HepG2 (cell line): ENCODE measurements around the gene MGMT. TPM values are rescaled to one million over a fixed set of nuclear protein-coding genes. Genes with fewer than 3 reads are reported as not detected.

ENCODE experiments used
- FOXJ3 ChIP-seq: sonication (generic); formaldehyde crosslinking; IDR thresholded peaks from 2 replicates; pipeline ENCODE4 v1.4.0; 2020; ENCODE audit warnings: missing genetic modification reagents, mild to moderate bottlenecking, borderline replicate concordance
- FOXP4 ChIP-seq: sonication (generic); formaldehyde crosslinking; IDR thresholded peaks from 2 replicates; pipeline ENCODE4 v1.4.0; 2020; ENCODE audit warnings: missing genetic modification reagents
- HNRNPK ChIP-seq: fragments of 200-400 bp; formaldehyde crosslinking; IDR thresholded peaks from 2 replicates; pipeline ENCODE4 v1.6.1; 2018; ENCODE audit warnings: low read length, low read depth, moderate library complexity, mild to moderate bottlenecking; ENCODE audit not compliant: poor library complexity, severe bottlenecking
- KLF12 ChIP-seq: sonication (generic); formaldehyde crosslinking; IDR thresholded peaks from 2 replicates; pipeline ENCODE4 v1.4.0; 2020; ENCODE audit warnings: missing genetic modification reagents, borderline replicate concordance
- MAFF ChIP-seq: IDR thresholded peaks from 2 replicates; pipeline ENCODE4 v1.6.1; 2011; ENCODE audit warnings: low read depth, low read length, improper control_type of control experiment
- MIER2 ChIP-seq: IDR thresholded peaks from 2 replicates; pipeline ENCODE4 v1.6.1; 2016; ENCODE audit warnings: missing biosample characterization, missing genetic modification reagents
- MYC ChIP-seq: sonication (generic); formaldehyde crosslinking; IDR thresholded peaks from 2 replicates; pipeline ENCODE4 v1.9.0; 2021; ENCODE audit warnings: missing genetic modification reagents, borderline replicate concordance
- MYNN ChIP-seq: sonication (generic); formaldehyde crosslinking; IDR thresholded peaks from 2 replicates; pipeline ENCODE4 v1.4.0; 2020; ENCODE audit warnings: mild to moderate bottlenecking, low read depth, missing genetic modification reagents
- RARG ChIP-seq: sonication (generic); formaldehyde crosslinking; IDR thresholded peaks from 2 replicates; pipeline ENCODE4 v1.4.0; 2020; ENCODE audit warnings: low read depth, mild to moderate bottlenecking, missing genetic modification reagents
- TCF12 ChIP-seq, 2 experiments: fragments of 450-650 bp in 1 of 2; sonication (generic) in 1 of 2; formaldehyde crosslinking in 1 of 2; IDR thresholded peaks; 2 replicates each; pipeline versions ENCODE4 v1.6.1 to v1.8.0; 2017 to 2022; ENCODE audit warnings: antibody characterized with exemption in 1 of 2, mild to moderate bottlenecking in 1 of 2, missing genetic modification reagents in 1 of 2, moderate library complexity in 1 of 2
- ZBTB8A ChIP-seq: sonication (generic); formaldehyde crosslinking; IDR thresholded peaks from 2 replicates; pipeline ENCODE4 v1.4.0; 2020; ENCODE audit warnings: mild to moderate bottlenecking, low read depth, missing genetic modification reagents, borderline replicate concordance
- ZC3H4 ChIP-seq: sonication (generic); formaldehyde crosslinking; IDR thresholded peaks from 2 replicates; pipeline ENCODE4 v1.4.0; 2020; ENCODE audit warnings: missing genetic modification reagents, borderline replicate concordance
- ZFP90 ChIP-seq: sonication (generic); formaldehyde crosslinking; IDR thresholded peaks from 2 replicates; pipeline ENCODE4 v1.8.0; 2022; ENCODE audit warnings: missing genetic modification reagents, mild to moderate bottlenecking, inconsistent platforms, borderline replicate concordance
- ZNF3 ChIP-seq: IDR thresholded peaks from 2 replicates; pipeline ENCODE4 v1.7.0; 2017; ENCODE audit warnings: inconsistent platforms
- ZNF30 ChIP-seq: sonication (generic); formaldehyde crosslinking; IDR thresholded peaks from 2 replicates; pipeline ENCODE4 v1.5.0; 2020; ENCODE audit warnings: mild to moderate bottlenecking, missing genetic modification reagents
- ZNF629 ChIP-seq: sonication (generic); formaldehyde crosslinking; conservative IDR thresholded peaks from 2 replicates; pipeline ENCODE4 v1.5.0; 2020; ENCODE audit warnings: missing genetic modification reagents
- ZNF850 ChIP-seq: sonication (generic); formaldehyde crosslinking; conservative IDR thresholded peaks from 2 replicates; pipeline ENCODE4 v1.9.0; 2021; ENCODE audit warnings: mild to moderate bottlenecking, missing genetic modification reagents
- polyA plus RNA-seq, 8 experiments: library from polyadenylated mRNA; depleted of rRNA in 3 of 8; stranded (reverse) in 7 of 8; unstranded in 1 of 8; fragments of >200 nt; fragmentation: Illumina TruSeq in 4 of 8; extraction: Trizol in 4 of 8; gene quantifications; 2 replicates each; pipeline versions ENCODE4 v1.2.1 to v1.2.3, GENCODE V29; 2011 to 2016; ENCODE audit warnings: low read depth in 4 of 8, missing spikeins in 1 of 8, mixed read lengths in 1 of 8; ENCODE audit not compliant: insufficient read depth in 1 of 8
- total RNA-seq, 5 experiments: library from RNA; depleted of rRNA; stranded (reverse); fragments of >200 nt; fragmentation: Illumina TruSeq; extraction: Trizol; gene quantifications; 2 replicates each; pipeline ENCODE4 v1.2.3, GENCODE V29; 2016; ENCODE audit warnings: low read depth in 1 of 5
- TF ChIP-seq, protein P1 (sequence below): sonication (generic); formaldehyde crosslinking; conservative IDR thresholded peaks from 2 replicates; pipeline ENCODE4 v1.4.0; 2020; ENCODE audit warnings: missing genetic modification reagents
- TF ChIP-seq, protein P2 (sequence below): sonication (generic); formaldehyde crosslinking; IDR thresholded peaks from 2 replicates; pipeline ENCODE4 v1.5.1; 2020; ENCODE audit warnings: mild to moderate bottlenecking, missing genetic modification reagents, moderate library complexity
- TF ChIP-seq, protein P3 (sequence below): sonication (generic); formaldehyde crosslinking; IDR thresholded peaks from 2 replicates; pipeline ENCODE4 v1.8.0; 2022; ENCODE audit warnings: mild to moderate bottlenecking, missing genetic modification reagents, borderline replicate concordance

The MGMT gene
- total and polyA plus RNA-seq, 2 of the 13 experiments (the other 11 are each of a cell fraction or from before 2014, with no cell fraction given) = 12.0 to 19.5 TPM

DNA sequence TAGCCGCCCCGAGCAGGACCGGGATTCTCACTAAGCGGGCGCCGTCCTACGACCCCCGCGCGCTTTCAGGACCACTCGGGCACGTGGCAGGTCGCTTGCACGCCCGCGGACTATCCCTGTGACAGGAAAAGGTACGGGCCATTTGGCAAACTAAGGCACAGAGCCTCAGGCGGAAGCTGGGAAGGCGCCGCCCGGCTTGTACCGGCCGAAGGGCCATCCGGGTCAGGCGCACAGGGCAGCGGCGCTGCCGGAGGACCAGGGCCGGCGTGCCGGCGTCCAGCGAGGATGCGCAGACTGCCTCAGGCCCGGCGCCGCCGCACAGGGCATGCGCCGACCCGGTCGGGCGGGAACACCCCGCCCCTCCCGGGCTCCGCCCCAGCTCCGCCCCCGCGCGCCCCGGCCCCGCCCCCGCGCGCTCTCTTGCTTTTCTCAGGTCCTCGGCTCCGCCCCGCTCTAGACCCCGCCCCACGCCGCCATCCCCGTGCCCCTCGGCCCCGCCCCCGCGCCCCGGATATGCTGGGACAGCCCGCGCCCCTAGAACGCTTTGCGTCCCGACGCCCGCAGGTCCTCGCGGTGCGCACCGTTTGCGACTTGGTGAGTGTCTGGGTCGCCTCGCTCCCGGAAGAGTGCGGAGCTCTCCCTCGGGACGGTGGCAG, at the start of gene MGMT (continued):
- TF ChIP-seq ZNF629 (CRISPR knock-in tag) = no peak
- TF ChIP-seq MYNN = no peak
- TF ChIP-seq, protein P1, sequence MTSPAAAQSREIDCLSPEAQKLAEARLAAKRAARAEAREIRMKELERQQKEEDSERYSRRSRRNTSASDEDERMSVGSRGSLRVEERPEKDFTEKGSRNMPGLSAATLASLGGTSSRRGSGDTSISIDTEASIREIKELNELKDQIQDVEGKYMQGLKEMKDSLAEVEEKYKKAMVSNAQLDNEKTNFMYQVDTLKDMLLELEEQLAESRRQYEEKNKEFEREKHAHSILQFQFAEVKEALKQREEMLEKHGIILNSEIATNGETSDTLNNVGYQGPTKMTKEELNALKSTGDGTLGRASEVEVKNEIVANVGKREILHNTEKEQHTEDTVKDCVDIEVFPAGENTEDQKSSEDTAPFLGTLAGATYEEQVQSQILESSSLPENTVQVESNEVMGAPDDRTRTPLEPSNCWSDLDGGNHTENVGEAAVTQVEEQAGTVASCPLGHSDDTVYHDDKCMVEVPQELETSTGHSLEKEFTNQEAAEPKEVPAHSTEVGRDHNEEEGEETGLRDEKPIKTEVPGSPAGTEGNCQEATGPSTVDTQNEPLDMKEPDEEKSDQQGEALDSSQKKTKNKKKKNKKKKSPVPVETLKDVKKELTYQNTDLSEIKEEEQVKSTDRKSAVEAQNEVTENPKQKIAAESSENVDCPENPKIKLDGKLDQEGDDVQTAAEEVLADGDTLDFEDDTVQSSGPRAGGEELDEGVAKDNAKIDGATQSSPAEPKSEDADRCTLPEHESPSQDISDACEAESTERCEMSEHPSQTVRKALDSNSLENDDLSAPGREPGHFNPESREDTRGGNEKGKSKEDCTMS = no peak
- TF ChIP-seq MAFF = no peak
- TF ChIP-seq ZC3H4 = no peak
- TF ChIP-seq FOXP4 (CRISPR knock-in tag) = no peak
- TF ChIP-seq MIER2 = no peak
- no peak for TF ChIP-seq ZFP90
- no peak for TF ChIP-seq ZBTB8A (CRISPR knock-in tag)
- no peak for TF ChIP-seq TCF12 (IDR thresholded peaks at IDR 0.05)
- TF ChIP-seq TCF12 (CRISPR knock-in tag; IDR thresholded peaks at IDR 0.05) = 0 out of 2 replicates have a peak, but pooled peaks have one; percentile 5
- no peak for TF ChIP-seq FOXJ3
- no peak for TF ChIP-seq RARG (CRISPR knock-in tag)
- TF ChIP-seq, protein P2, sequence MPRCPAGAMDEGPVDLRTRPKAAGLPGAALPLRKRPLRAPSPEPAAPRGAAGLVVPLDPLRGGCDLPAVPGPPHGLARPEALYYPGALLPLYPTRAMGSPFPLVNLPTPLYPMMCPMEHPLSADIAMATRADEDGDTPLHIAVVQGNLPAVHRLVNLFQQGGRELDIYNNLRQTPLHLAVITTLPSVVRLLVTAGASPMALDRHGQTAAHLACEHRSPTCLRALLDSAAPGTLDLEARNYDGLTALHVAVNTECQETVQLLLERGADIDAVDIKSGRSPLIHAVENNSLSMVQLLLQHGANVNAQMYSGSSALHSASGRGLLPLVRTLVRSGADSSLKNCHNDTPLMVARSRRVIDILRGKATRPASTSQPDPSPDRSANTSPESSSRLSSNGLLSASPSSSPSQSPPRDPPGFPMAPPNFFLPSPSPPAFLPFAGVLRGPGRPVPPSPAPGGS = 0 out of 2 replicates have a peak, but pooled peaks have one; percentile 60
- no peak for TF ChIP-seq HNRNPK
- TF ChIP-seq KLF12 (CRISPR knock-in tag) = 0 out of 2 replicates have a peak, but pooled peaks have one; percentile 50
- no peak for TF ChIP-seq ZNF30
- TF ChIP-seq MYC (CRISPR knock-in tag) = peak; percentile 29; the same call in 1 of the 2 replicates
- TF ChIP-seq ZNF850 (CRISPR knock-in tag) = no peak
- TF ChIP-seq, protein P3, sequence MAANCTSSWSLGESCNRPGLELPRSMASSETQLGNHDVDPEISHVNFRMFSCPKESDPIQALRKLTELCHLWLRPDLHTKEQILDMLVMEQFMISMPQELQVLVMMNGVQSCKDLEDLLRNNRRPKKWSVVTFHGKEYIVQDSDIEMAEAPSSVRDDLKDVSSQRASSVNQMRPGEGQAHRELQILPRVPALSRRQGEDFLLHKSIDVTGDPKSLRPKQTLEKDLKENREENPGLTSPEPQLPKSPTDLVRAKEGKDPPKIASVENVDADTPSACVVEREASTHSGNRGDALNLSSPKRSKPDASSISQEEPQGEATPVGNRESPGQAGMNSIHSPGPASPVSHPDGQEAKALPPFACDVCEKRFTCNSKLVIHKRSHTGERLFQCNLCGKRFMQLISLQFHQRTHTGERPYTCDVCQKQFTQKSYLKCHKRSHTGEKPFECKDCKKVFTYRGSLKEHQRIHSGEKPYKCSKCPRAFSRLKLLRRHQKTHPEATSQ (CRISPR knock-in tag) = no peak
- no peak for TF ChIP-seq ZNF3
